CD4-positive, alpha-beta T cell treated with Interferon alpha-2 for 1 hour (primary cell): Measurements from ENCODE around the gene GLT1D1.

Experiments used
- DNase-seq, 2 donors: peaks; one replicate each; pipeline ENCODE4 v3.0.0-alpha.2; 2020 to 2022

Gene GLT1D1

DNA sequence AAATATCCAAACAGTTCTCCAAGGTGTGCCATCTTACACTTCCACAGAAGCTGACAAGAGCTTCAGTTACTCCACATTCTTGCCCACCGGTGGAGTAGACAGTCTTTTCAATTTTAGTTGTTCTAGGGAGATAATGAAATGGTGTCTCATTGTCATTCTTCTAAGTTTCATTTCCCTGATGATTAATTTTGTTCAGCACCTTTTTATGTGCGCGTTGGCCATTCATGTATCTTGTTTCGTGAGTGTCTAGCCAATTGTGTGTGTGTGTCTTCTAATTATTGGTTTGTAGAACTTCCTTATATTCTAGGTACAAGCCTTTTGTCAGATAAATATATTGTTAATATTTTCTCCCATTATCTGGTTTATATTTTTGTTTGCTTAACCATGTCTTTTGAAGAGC lies 63.1 kb downstream of the GLT1D1 start:
- DNase-seq = no peak

DNA sequence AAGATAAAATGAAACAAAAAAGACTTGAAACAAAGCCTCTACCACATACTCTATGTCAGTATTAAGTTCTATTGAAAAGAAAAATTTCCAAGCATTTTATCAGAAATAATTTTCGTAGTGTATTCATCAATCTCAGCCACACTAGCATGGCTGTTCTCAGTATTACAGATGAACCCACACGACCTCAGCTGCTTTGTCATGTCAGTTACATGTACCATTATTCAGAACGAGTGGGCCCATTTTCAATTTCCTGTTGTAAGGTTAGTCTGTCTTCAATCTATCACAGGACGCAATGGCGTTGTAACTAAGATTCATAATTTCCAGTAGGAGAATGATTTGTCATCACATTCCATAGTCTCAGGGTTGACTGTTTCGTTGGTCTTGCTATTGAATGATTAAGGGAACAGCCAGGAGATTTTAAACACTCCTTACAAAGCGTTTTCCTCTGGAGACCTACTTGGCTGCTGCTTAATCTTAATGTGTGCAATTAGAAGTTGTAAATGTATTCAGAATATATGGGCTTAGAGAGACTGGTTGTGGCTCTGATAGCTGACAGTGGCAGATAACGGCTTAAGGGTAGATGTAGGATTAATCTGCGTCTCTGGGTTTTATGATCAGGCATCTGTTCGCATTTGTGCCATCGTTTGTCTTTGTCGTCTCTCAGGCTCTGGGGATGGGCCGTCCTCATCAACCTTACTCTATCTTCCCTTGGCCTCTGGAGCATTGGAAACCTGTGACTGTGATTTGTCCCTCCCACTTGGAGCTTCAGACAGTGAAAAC lies 65.4 kb downstream of the GLT1D1 start:
- DNase-seq = no peak

DNA sequence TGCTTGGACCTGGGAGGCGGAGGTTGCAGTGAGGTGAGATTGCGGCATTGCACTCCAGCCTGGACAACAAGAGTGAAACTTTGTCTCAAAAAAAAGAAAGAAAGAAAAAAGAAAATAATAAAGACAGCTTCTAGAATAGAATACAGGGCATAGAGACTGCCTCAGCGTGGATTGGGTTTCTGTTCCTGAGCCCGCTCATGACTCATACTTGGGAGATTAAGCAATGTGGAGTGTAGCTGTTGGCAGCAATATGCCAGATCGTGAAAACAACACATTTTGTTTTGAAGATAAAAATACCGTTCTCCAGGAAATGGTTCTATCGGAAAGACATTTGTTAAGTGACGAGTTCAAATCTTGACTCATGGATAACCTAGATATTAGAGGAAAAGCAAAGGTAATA lies 67.2 kb downstream of the GLT1D1 start:
- peak; percentile 10 to 43 for DNase-seq

DNA sequence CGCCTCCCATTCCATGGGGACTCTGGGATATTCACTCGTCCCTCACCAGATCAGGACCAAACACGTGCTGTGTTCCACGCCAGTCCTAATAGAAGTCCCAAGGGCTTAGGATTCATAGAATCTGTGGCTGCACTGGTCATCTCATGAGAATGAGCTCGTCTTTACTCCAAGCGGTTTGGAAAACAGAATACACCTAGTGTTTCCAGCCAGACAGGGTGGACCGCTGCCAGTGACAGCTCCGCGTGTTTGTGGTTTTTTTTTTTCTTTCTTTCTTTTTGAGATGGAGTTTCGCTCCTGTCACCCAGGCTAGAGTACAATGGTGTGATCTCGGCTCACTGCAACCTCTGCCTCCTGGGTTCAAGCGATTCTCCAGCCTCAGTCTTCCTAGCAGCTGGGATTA lies 75.1 kb downstream of the GLT1D1 start:
- no peak for DNase-seq

DNA sequence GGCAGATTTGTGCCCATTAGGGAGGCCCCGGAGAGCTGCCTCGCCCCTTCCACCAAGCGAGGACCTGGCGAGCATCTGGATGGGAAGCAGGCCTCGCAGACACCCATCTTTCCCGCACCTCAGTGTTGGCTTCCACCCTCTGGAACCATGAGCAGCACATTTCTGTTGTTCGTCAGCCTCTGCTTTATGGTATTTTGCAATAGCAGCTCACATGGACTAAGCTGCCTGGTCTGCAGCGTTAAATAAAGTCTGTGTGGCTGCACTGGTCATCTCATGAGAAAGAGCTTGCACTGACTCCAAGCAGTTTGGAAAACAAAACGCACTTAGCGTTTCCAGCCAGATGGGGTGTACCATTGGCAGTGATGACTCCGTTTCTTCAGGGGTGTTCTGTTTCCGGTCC lies 75.8 kb downstream of the GLT1D1 start:
- DNase-seq = no peak

DNA sequence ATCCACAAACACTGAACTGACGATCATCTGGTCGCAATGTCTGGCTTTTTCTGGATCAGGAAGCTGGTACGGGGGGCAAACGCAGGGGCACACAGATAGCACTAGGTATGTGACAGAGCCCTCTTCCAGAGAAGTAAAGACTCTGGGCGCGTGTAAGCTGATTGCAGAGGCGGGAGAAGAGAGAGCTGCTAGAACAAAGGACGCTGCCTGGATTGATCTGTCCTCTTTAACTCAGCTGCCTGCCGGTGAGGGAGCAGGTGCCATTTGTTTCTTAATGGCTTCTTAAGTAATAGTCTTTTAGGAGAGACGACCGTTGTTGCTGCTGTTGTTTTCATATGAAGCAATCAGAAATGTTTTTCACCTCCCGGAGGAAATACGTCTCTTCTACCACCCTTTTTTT lies 77.3 kb downstream of the GLT1D1 start:
- no peak for DNase-seq

DNA sequence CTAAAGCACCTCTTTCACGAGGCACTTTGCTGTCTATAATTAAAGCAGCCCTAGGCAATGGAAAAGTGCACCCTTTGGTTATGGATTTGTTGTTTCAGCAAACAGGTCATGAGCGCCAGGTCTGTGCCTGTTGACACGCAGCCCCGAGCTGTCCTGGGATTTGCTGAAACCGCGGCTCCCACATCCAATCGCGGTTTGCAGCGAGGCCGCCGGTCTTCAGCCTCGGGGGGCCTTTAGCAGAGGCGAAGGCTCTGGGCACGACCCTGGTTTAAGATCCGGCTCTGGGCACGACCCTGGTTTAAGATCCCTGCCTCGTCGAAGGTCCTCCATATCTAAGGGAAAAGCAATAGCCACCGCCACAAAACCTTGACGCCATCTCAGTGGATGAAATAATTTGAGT lies 79.2 kb downstream of the GLT1D1 start:
- no peak for DNase-seq

DNA sequence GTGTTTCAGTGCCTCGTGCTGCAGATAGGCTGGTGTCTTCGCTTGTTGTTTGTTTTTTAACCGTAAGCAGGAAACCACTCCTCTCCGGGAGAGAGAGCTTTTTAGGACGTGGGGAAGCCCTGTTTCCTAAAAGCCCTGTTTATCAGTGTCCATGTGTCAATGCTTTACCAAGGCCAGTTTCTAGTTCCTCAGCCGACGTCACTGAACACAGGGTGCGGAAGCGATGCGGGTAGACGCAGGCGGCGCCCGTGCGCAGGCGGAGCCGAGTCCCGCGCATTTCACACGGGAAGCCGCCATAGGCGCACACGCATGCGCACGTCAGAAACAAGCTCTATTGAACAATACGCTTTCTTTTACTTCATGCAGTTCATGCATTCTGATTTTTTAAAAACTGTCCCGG lies 79.8 kb downstream of the GLT1D1 start:
- DNase-seq = no peak

DNA sequence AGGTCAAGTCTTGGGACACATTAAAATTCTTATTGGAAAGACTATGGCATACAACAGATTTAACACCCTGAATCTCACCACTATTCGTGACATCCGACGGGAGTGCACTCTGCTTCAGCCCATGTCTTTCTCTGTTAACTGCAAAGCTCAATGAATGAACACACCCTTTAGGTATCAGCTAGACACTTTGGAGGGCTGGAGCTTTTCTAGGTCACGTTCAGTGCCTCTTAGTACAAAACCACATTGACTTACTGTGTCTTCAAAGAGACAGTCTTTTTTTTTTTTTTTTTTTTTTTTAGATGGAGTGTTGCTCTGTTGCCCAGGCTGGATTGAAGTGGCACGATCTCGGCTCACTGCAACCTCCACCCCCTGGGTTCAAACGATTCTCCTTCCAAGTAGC lies 80.6 kb downstream of the GLT1D1 start:
- DNase-seq = no peak

DNA sequence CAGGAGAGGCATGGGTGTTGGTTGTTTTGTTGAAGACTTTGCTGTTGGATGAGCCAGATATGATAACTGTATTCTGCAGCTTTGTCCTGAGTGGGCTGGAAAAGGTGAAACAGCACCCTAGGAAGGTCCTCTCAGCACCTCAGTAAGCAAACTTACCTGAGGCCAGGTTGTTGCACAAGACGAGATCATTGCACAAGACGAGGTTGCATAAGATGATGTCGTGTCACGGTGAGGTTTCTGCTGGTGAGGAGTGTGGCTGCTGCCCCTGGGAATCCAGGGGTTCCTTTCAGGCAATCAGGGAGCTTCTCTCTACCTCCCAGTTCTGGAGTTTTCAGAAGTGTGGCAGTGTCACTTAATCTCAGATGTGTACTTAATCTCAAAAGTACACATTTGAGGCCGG lies 85.6 kb downstream of the GLT1D1 start:
- no peak for DNase-seq

DNA sequence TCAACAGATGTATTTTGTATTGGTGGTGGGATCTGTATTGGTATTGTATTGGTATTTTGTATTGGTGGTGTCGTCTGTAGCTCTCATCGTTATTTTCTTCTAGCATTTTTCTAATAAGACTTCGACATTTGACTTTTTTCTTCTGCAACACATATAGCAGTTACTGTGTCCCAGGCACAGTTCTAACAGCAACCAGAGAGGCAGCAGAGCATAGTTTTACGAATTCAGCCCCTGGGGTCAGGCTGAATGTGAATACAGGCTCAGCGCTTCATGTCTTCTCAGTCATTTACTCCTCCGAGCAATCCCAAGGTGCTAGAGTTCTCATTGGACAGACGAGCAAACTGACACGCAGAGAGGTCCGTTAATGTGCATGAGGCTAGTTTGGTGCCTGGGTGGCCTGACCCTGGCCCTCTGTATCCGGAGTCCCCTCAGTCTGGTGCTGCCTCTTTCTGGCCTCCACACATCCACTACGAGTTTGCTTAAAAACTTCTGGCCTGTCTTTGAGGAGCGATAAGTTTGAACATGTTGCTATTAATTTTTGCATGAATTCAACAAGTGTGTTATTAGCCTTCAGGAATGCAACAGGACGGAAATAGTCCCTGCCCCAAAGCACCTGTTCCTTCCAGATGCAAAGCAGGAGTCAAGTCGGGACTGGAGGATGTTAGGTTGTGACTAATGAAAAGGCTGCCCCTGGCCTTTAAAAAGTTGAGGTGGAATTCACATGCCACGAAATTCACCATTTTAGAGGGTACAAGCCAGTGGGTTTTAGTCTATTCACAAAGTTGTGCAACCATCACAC lies 87.0 kb downstream of the GLT1D1 start:
- DNase-seq = no peak

DNA sequence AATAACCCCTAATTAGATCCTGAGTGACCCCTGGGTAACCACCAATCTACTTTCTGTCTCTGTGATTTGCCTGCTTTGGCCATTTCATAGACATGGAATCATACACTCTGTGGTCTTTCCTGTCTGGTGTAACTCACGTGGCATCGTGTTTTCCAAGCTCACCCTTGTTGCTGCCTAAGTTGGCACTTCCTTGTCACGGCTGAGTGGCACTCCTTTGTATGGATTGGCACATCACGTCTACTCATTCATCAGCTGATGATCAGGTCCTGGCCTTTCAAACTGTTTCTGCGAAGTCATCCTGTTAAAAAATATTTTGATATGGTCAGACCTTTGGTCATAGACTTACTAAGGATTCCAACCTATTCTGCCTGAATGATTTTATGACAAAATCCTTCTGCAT lies 87.7 kb downstream of the GLT1D1 start:
- DNase-seq = no peak

DNA sequence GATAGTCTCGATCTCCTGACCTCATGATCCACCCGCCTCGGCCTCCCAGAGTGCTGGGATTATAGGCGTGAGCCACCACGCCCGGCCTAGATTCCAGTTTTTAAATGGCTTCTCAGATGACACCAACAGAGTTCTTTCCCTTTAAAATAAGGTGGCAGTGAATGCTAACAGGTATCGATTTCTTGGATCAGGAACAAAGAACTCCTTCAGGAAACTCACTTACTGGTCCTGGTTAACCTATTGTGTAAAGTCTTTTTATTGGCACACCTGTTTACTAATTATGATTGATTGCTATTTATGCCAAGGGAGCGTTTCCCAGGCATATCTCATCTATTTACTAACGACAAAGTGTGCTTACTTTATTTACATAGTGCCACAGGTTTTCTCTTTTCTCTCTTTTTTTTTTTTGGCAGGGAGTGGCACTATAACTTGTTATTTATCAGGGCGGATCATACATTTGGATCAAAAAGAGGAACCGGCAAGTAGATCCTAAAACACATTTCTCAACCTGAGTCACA lies 89.7 kb downstream of the GLT1D1 start:
- DNase-seq = no peak

DNA sequence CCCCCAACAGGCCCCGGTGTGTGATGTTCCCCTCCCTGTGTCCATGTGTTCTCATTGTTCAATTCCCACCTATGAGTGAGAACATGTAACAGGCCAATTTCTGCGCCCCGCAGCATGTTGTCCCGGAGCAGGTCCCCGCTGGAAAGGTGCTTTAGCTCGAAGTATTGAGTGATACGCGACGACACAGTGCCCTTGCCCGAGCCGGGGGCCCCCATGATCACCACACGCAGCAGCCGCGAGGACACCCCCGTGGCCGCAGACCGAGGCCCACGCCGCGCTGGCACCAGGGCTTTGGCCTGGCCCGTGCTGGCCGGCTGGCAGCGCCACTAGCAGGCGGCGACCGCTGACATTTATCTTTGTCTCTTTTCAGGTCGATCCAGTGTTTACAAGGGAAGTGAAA lies 91.7 kb downstream of the GLT1D1 start:
- DNase-seq = no peak

DNA sequence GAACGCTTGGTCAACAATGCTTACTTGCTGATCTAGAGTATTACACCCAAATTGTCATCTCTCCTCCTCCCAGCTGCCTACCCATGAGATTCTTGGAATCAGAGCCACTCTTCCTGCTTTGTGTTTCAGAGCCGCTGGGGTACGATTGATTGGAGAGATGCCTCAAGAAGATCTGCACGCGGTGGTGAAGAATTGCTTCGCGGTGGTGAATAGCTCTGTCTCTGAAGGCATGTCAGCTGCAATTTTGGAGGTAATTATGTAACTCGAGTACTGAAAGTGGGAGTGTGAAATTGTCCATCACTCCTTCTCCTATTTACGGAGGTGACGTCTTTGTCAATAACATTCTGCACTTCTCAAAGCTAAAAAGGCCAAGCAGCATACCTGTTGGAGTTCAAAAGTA lies 93.9 kb downstream of the GLT1D1 start:
- no peak for DNase-seq

DNA sequence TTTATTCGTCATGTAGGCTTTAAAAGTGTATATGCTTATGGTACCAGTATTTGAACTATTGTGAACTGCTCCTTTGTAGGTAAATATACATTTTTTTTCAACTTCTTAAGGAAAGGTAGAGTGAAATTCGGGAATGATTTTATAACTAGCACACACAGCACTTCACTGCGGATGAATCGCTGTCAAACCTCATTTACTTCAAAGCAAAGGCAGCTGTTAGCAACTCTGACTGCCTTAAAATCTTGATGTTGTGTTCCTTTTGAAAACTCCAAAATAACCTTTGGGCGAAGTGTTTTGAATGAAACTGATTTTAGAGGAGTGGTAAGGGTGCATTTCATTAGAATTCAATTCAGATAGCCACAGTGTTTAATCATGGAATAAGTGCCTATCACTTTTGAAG lies 95.8 kb downstream of the GLT1D1 start:
- no peak for DNase-seq

DNA sequence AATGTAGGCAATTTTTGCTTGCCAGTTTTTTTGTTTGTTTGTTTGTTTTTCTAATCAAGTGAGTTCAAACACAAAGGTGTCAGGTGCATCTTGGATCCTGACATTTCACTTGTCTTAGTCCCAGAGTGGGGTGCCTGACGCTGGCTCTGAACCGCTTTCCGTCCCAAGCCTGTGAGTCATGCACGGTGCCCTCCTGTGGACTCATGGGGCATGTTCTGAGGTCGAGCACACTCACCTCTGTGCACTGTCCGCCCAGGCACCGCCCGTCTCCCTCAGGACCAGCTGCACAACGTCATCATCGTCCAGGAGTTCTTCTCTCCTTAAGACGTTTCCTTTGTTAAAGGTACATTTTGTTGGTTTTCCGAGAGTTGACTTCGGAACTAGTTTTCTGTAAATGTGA lies 98.2 kb downstream of the GLT1D1 start:
- no peak for DNase-seq

DNA sequence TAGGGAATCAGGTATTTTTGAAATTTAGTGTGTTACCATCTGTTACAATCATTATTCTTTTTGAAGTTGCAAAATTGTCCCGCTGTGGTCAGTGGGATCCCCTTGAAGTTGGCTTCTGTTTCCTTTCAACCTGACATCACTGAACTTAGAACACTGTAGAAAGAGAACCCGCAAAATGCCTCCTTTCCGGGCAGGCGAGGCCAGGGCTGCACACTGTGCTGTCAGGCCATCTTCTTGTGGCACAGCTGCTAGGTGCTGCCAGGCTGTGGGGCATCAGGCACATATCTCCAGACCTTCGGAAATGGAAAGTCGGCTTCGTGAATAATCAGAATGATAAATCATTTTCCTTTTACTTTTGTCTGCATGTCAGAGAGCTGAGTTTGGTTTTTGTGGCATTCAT lies 103.5 kb downstream of the GLT1D1 start:
- DNase-seq = no peak

DNA sequence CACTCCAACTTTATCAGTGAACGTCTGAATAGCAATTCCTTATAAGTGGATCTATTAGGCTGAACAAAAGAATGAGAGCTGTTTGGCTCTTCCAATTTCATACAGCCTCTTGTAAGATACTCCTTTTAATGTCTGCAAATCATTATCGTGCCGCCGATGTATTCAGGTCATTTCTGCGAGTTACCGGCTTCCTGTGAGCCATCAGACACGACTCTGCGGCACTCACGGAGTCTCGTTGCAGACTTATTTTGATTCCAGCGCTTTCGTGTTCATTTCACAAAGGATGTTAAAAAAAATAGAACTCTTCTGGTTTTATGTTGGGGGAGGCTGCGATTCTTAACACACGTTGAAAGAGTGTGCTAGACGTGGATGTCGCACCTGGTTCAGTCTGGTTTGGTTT lies 106.6 kb downstream of the GLT1D1 start:
- no peak for DNase-seq

DNA sequence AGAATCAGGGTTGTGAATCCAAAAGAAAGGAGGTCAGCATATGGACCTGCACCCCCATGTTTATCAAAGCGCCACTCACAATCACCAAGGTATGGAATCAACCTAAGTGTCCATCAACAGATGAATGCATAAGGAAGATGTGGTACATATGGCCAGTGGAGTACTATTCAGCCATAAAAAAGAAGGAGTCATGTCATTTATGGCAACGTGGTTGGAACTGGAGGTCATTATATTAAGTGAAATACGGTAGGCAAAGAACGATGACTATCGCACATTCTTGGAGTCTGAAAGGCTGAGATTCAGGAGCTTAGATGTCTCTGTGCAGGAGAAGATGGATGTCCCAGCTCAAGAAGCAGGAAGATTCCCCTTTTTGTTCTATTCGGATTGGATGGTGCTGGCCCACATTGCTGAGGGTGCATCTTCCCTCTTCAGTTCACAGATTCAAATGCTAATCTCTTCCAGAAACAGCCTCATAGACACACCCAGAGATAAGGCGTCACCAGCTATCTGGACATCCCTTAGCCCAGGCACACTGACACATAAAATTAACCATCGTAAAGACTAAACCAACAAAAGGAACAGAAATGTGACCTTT lies 108.1 kb downstream of the GLT1D1 start:
- no peak for DNase-seq

DNA sequence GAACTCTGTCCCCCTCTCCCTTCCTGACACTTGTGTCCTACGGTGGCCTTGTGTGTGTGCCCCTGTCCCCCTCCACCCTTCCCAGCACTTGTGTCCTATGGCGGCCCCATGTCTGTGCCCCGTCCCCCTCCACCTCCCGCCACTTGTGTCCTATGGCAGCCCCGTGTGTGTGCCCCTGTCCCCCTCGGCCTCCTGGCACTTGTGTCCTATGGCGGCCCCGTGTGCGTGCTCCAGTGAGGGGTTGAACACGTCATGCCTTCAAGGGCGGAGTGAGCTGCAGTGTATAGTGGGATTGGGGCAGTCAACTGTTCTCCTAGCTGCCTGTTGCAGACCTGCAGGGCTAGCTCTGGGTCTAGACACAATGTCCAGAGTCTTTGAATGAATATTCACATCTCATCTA lies 108.7 kb downstream of the GLT1D1 start:
- no peak for DNase-seq

DNA sequence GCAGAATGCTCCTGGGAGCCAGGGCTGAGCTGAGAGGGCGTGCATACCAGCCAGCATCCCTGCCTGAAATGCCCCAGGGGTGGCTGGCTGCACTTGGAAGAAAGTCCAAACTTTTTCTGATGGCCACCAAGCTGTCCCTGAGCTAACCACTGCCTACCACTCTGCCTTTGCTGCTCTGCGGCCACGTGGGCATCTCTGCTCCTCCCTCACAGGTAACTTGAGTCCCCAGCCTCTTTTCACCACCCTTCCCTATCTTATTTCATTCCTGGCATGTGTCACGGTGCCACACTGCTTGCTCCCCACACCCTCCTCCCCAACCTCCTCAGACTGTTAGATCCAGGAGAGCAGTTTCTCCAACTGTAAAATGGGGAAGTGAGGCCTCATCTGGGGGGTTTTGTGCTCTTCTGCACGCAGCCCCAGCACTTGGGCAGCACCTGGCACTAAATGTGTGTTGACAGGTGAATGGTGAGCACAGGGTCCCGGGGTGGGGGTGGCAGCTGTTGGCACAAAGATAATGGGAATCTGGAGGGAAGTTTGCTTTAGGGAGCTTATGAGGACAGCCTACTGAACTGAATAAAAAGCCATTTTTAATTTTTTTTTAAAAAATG lies 113.0 kb downstream of the GLT1D1 start:
- no peak for DNase-seq

DNA sequence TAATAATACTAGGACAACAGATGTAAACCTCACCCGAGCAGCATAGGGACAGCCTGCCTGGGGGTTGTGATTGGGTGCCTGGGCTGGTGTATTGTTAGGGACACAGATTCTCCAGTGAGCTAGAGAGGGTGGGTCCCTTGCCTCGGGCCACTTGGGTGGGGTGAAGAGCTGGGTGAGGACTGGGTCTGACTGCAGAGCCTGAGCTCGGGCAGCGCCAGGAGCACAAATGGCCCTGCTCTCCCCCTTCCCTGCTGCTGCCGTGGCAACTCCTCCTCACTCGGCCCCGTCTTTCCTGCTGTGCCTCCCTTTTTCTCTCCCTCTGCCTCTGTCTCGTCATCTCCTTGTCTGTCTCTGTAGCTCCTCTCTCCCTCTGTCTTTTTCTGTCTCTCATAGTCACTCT lies 115.4 kb downstream of the GLT1D1 start:
- DNase-seq = no peak
